Vagina (tissue), 2 donors: ENCODE results near the gene LYZL2.

Experiments
- POLR2A ChIP-seq, 2 donors: fragments of 450-650 bp; IDR thresholded peaks; one replicate each; pipeline ENCODE4 v1.6.1; 2017; ENCODE audit warnings: antibody characterized with exemption in 2 of 2, mild to moderate bottlenecking in 2 of 2, moderate library complexity in 2 of 2
- TF ChIP-seq, protein P1 (sequence below), 3 experiments: fragments of 450-650 bp in 2 of 3; fragments of 200-600 bp in 1 of 3; sonication (generic) in 1 of 3; IDR thresholded peaks; one replicate each; pipeline ENCODE4 v1.5.1; 2017 to 2019; ENCODE audit warnings: antibody characterized with exemption in 3 of 3, mild to moderate bottlenecking in 2 of 3, moderate library complexity in 2 of 3

DNA sequence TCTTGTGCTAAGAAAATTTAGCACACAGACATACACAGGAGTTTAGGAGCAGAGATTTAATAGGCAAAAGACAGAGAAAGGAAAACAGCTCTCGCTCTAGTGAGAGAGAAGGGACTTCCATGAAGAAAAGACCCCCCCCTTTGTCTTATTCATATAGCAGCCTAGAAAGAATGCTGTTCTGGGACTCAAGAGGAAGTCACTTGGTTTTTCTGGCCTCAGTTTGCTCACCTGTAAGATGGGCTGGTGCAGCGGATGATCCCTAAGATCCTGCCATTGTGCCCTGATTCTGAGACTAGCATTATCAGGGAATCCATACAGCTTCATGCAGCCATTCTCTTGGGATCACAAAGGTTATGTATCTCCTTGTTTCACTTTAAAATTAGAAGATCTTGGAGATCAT lies 42.7 kb downstream of the LYZL2 start:
- TF ChIP-seq, protein P1, sequence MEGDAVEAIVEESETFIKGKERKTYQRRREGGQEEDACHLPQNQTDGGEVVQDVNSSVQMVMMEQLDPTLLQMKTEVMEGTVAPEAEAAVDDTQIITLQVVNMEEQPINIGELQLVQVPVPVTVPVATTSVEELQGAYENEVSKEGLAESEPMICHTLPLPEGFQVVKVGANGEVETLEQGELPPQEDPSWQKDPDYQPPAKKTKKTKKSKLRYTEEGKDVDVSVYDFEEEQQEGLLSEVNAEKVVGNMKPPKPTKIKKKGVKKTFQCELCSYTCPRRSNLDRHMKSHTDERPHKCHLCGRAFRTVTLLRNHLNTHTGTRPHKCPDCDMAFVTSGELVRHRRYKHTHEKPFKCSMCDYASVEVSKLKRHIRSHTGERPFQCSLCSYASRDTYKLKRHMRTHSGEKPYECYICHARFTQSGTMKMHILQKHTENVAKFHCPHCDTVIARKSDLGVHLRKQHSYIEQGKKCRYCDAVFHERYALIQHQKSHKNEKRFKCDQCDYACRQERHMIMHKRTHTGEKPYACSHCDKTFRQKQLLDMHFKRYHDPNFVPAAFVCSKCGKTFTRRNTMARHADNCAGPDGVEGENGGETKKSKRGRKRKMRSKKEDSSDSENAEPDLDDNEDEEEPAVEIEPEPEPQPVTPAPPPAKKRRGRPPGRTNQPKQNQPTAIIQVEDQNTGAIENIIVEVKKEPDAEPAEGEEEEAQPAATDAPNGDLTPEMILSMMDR (IDR thresholded peaks at IDR 0.05), result no peak
- TF ChIP-seq POLR2A (IDR thresholded peaks at IDR 0.05), result no peak
